SU-DHL-6 (cell line): ENCODE data around the gene VSTM1.
"Not testable (repeated sequence)": the region's sequence is repeated elsewhere in the genome, so short reads cannot be mapped to it uniquely, and the experiment has no call there.

Experiments
- H2AFZ ChIP-seq: fragments of 200-600 bp; sonication (generic); 2 replicates; pipeline ENCODE4 v1.6.1; 2014; ENCODE audit warnings: low read depth, mild to moderate bottlenecking, moderate library complexity, mixed read lengths, antibody characterized with exemption, low read length; ENCODE audit not compliant: severe bottlenecking
- H3F3A ChIP-seq: fragments of 200-600 bp; shearing (Covaris generic); 2 replicates; pipeline ENCODE4 v1.6.0; 2016; ENCODE audit warnings: antibody characterized with exemption, mild to moderate bottlenecking; ENCODE audit not compliant: insufficient read depth
- H3K27ac ChIP-seq: fragments of 200-600 bp; sonication (generic); 2 replicates; pipeline ENCODE4 v1.5.1; 2016; ENCODE audit warnings: low read depth, mild to moderate bottlenecking, low read length, moderate library complexity, mixed read lengths
- H3K27me3 ChIP-seq: fragments of 200-600 bp; sonication (generic), shearing (Covaris generic); 2 replicates; pipeline ENCODE4 v1.6.0; 2014; ENCODE audit warnings: mild to moderate bottlenecking, low read length
- H3K36me3 ChIP-seq: fragments of 200-600 bp; sonication (generic); 2 replicates; pipeline ENCODE4 v1.6.1; 2014; ENCODE audit warnings: mild to moderate bottlenecking, low read length, mixed read lengths
- H3K4me2 ChIP-seq: fragments of 300-600, 200-600 bp; shearing (Covaris generic), sonication (generic); 2 replicates; pipeline ENCODE4 v1.6.0; 2014; ENCODE audit warnings: low read length, low read depth, mild to moderate bottlenecking; ENCODE audit not compliant: poor library complexity, severe bottlenecking
- H3K4me3 ChIP-seq: fragments of 200-600 bp; sonication (generic); 2 replicates; pipeline ENCODE4 v1.5.1; 2014; ENCODE audit warnings: antibody characterized with exemption, low read length, mild to moderate bottlenecking, mixed read lengths; ENCODE audit not compliant: insufficient read depth, poor library complexity, severe bottlenecking
- H3K79me2 ChIP-seq: fragments of 200-600 bp; sonication (generic); 2 replicates; pipeline ENCODE4 v1.6.1; 2014; ENCODE audit warnings: mild to moderate bottlenecking, low read length, moderate library complexity; ENCODE audit not compliant: insufficient read depth
- H3K9ac ChIP-seq: fragments of 200-600 bp; sonication (generic); 2 replicates; pipeline ENCODE4 v1.7.0; 2014; ENCODE audit warnings: mild to moderate bottlenecking, low read length
- H3K9me2 ChIP-seq: fragments of 200-600 bp; sonication (generic); replicated peaks from 2 replicates; pipeline ENCODE4 v1.6.1; 2014; ENCODE audit warnings: low read length; ENCODE audit not compliant: insufficient read depth
- H3K9me3 ChIP-seq: fragments of 200-600 bp; sonication (generic); 2 replicates; pipeline ENCODE4 v1.6.1; 2014; ENCODE audit warnings: low read length, mixed read lengths; ENCODE audit not compliant: insufficient read depth
- H4K20me1 ChIP-seq: fragments of 200-600 bp; sonication (generic); 2 replicates; pipeline ENCODE4 v1.6.1; 2014; ENCODE audit warnings: low read depth, mild to moderate bottlenecking, antibody characterized with exemption, low read length, moderate library complexity, mixed read lengths
- CTCF ChIP-seq: fragments of 200-600 bp; sonication (generic); IDR thresholded peaks from one replicate; pipeline ENCODE4 v1.5.1; 2017; ENCODE audit warnings: antibody characterized with exemption, mild to moderate bottlenecking, low read length, moderate library complexity; ENCODE audit not compliant: insufficient read depth, poor library complexity, severe bottlenecking
- EZH2phosphoT487 ChIP-seq: fragments of 200-600 bp; sonication (generic), shearing (Covaris generic); conservative IDR thresholded peaks from 2 replicates; pipeline ENCODE4 v1.6.1; 2018; ENCODE audit warnings: mild to moderate bottlenecking, antibody characterized with exemption, low read length, moderate library complexity, mixed read lengths

VSTM1 gene

DNA sequence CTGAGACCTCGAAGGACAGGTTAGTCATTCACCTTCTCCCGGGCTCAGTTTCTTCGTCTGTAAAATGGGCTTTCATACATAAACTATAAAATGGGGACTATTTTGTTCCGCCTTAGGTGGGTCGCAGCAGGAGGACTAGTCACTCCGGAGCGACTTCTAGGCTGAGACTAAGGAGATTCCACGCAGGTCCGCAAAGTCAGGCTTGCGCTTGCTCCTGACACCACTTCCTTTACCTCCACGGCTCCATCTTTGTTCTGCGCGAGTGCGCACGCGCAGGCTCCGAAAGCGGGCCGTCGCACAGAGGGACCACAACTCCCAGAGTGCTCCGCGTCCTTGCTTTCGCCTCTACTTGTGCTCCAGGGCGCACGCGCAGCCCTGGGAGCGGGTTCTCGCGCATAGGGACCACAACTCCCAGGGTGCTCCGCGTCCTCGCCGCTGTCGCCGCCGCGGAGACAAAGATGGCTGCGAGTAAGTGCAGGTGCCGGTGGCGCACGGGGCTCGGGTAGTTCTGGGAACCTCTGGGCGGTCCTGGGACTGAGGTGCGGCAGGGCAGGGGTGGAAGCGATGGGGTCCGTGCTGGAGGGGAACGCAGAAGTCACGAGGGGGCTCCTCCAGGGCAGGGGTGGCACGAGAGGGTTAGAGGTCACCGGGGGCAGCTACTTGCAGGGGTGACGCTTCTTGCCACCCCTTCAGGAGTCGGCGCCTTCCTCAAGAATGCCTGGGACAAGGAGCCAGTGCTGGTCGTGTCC is 38.9 kb upstream of the VSTM1 start, which contains the start of gene NDUFA3:
TSS of gene NDUFA3 (plus strand) at position 435 of the 749 bp plus-strand sequence. CDS start at position 459, 24 bp downstream.
- H3K4me3 ChIP-seq, result peak within 1 kb of the TSS; percentile 83
- H3K9me2 ChIP-seq, result no peaks in the 10 kb centered on the region
- TF ChIP-seq EZH2phosphoT487 (no peak), CTCF (no peak)
- no peaks in the 10 kb centered on the region for H4K20me1 ChIP-seq
- H3K27me3 ChIP-seq, result no peaks in the 10 kb centered on the region
- no peaks in the 10 kb centered on the region for H3K9me3 ChIP-seq
- no peaks in the 10 kb centered on the region for H3F3A ChIP-seq
- H3K27ac ChIP-seq, result no peak within 1 kb of the TSS
- peaks cover 16% of the 10 kb centered on the region for H3K79me2 ChIP-seq
- no peaks in the 10 kb centered on the region for H3K36me3 ChIP-seq
- H3K9ac ChIP-seq, result peak within 1 kb of the TSS; percentile 84
- peak within 1 kb of the TSS; percentile 87 for H3K4me2 ChIP-seq
- H2AFZ ChIP-seq, result peak within 1 kb of the TSS; percentile 88

GRCh38 chr19:54100561-54100960 is 36.9 kb upstream of the VSTM1 start, which contains the start of gene OSCAR:
Gene OSCAR (minus strand): TSS chr19:54100803. CDS start chr19:54100792, 11 bp downstream.
- Histone ChIP-seq H2AFZ (no peak within 1 kb of the TSS), H4K20me1 (no peaks in the 10 kb centered on the region), H3K9me3 (no peaks in the 10 kb centered on the region), H3K27me3 (no peaks in the 10 kb centered on the region), H3K9ac (no peak within 1 kb of the TSS), H3K27ac (no peak within 1 kb of the TSS), H3K9me2 (no peaks in the 10 kb centered on the region), H3K36me3 (no peaks in the 10 kb centered on the region), H3K79me2 (peaks cover 11% of the 10 kb centered on the region), H3K4me3 (no peak within 1 kb of the TSS), H3K4me2 (no peak within 1 kb of the TSS), H3F3A (no peaks in the 10 kb centered on the region)
- TF ChIP-seq CTCF (no peak), EZH2phosphoT487 (no peak)

DNA sequence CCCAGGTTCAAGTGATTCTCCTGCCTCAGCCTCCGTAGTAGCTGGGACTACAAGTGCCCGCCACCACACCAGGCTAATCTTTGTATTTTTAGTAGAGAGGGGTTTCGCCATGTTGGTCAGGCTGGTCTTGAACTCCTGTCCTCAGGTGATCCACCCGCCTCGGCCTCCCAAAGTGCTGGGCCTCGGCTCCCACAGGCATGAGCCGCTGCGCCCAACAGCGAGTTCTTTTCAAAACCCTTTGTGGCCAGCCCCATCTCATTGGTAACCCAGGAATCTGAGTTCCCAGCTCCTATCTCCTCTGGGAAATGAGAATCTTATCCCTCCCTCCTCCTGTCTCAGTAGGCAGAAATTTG is 36.2 kb upstream of the VSTM1 start:
- H3K36me3 ChIP-seq, H3K4me2 ChIP-seq, H2AFZ ChIP-seq, H3K9me3 ChIP-seq, H3K27me3 ChIP-seq, H3K9ac ChIP-seq, H3F3A ChIP-seq, H3K4me3 ChIP-seq, H3K27ac ChIP-seq, H3K9me2 ChIP-seq, H4K20me1 ChIP-seq: not testable (repeated sequence)
- H3K79me2 ChIP-seq, result peaks cover 11% of the 10 kb centered on the region

DNA sequence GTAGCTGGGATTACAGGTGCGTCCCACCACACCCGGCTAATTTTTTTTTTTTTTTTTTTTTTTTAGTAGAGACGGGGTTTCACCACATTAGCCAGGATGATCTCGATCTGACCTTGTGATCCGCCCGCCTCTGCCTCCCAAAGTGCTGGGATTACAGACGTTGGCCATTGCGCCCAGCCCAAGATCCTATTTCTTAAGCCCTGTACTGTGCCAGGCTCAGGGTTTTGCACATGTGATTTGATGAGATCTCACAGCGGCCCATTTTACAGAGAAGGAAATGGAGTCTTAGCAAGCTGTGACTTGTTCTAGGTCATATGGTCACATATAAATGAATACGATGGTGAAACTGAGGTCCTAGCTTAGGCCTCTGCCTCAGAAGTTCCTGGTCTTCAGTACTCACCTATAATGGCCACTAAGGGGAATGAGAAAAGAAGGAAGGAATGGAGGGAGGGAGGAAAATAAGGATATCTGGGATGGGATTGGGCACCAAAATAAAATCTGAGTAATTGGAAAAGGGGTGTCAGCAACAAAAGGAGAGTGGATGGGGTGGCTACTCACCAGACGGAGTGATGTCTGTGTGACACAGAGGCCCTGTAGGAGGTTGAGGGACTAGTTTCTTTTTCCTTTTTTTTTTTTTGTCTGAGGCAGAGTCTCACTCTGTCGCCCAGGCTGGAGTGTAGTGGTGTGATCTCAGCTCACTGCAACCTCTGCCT is 35.6 kb upstream of the VSTM1 start:
- H2AFZ ChIP-seq, result no peak overlapping the region
- no peak overlapping the region for H3K27ac ChIP-seq
- H3K4me3 ChIP-seq, result no peak overlapping the region
- peaks cover 11% of the 10 kb centered on the region for H3K79me2 ChIP-seq
- no peak for TF ChIP-seq EZH2phosphoT487
- no peak for TF ChIP-seq CTCF
- no peaks in the 10 kb centered on the region for H4K20me1 ChIP-seq
- no peaks in the 10 kb centered on the region for H3K9me2 ChIP-seq
- H3K36me3 ChIP-seq, result no peaks in the 10 kb centered on the region
- H3K27me3 ChIP-seq, result no peaks in the 10 kb centered on the region
- no peaks in the 10 kb centered on the region for H3F3A ChIP-seq
- H3K4me2 ChIP-seq, result no peak overlapping the region
- no peak overlapping the region for H3K9ac ChIP-seq
- H3K9me3 ChIP-seq, result no peaks in the 10 kb centered on the region
